Measurements from ENCODE around the gene FGGY.

Gene FGGY

DNA sequence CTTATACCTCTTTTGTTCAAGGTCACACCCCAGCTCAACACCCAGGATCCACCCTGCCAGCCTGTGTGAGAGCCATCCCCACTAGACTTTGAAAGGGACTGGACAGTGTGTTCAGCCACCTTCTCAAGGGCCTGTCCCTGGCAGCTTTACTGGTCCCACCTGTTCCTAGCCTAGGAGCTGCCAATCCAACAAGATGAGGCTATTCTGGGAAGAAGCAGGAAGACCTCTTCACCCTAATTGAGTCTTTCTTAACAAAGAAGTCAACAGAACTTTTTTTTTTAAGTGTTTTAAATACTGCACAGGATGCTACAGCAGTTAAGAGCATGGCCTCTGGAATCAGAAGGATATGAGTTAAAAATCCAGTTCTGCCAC lies 422.1 kb downstream of the FGGY start:
- TF ChIP-seq, protein P1, sequence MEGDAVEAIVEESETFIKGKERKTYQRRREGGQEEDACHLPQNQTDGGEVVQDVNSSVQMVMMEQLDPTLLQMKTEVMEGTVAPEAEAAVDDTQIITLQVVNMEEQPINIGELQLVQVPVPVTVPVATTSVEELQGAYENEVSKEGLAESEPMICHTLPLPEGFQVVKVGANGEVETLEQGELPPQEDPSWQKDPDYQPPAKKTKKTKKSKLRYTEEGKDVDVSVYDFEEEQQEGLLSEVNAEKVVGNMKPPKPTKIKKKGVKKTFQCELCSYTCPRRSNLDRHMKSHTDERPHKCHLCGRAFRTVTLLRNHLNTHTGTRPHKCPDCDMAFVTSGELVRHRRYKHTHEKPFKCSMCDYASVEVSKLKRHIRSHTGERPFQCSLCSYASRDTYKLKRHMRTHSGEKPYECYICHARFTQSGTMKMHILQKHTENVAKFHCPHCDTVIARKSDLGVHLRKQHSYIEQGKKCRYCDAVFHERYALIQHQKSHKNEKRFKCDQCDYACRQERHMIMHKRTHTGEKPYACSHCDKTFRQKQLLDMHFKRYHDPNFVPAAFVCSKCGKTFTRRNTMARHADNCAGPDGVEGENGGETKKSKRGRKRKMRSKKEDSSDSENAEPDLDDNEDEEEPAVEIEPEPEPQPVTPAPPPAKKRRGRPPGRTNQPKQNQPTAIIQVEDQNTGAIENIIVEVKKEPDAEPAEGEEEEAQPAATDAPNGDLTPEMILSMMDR (IDR thresholded peaks at IDR 0.05; ENCODE audit: borderline replicate concordance, extremely low read depth, low read length, poor library complexity, severe bottlenecking), result no peak
- TF ChIP-seq EZH2 (IDR thresholded peaks at IDR 0.05; ENCODE audit: borderline replicate concordance, low read depth, low read length, severe bottlenecking), result no peak
- Histone ChIP-seq H3K79me2 (ENCODE audit: insufficient read depth, low read length) (no peaks in the 10 kb centered on the region), H3K9me3 (ENCODE audit: insufficient read depth, low read length, severe bottlenecking) (no peaks in the 10 kb centered on the region), H3K27me3 (ENCODE audit: insufficient read depth, low read length, poor library complexity) (no peaks in the 10 kb centered on the region), H3K27ac (ENCODE audit: low read length) (no peak overlapping the region), H3K4me1 (ENCODE audit: insufficient read depth, low read length) (no peaks in the 10 kb centered on the region), H3K4me3 (ENCODE audit: low read depth in 1 of 2, low read length in 2 of 2) (no peak overlapping the region), H2AFZ (ENCODE audit: low read depth, low read length) (no peak overlapping the region), H3K36me3 (ENCODE audit: insufficient read depth, low read length) (no peaks in the 10 kb centered on the region), H4K20me1 (ENCODE audit: insufficient read depth, low read length) (no peaks in the 10 kb centered on the region), H3K4me2 (ENCODE audit: insufficient read depth, low read length) (no peak overlapping the region), H3K9ac (ENCODE audit: low read depth, low read length) (no peak overlapping the region)
- no peak for DNase-seq
- no peak for ATAC-seq (ENCODE audit: insufficient read depth, low read depth)

DNA sequence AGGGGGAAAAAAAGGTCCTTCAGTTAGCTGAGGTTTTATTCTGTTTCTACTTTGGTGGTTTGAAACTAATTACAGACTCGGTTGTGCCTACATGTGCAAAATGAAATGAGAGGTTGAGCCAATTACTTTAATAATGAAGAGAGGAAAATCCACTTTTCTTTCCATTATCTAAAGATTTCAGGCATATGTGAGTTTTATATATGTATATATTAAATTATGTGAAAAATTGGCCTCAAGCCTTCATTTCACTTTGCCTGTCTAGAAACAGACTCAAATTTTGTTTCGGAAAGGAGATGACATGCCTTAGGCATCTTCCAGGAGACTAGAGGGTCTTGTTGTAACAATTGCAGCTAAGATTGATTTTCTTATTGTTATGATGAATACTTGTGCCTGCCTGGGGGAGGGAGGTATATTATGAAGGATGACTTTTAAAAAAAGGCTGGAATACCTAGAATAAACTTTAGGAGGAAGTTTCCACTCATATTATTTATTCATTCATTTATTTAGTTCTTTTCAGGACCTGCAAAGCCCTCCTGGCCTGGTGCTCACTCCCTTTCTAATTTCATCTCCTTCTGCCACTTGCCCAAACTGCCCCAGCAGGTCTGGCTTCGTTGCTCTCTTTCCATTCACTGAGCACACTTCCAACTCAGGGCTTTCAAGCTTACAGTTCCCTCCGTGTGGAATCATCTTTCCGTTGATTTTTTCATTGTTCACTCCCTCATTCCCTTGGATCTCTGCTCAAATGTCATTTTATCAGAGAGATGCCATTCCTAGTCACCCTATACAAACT lies 423.6 kb downstream of the FGGY start:
- H3K4me1 ChIP-seq (ENCODE audit: insufficient read depth, low read length), result no peaks in the 10 kb centered on the region
- ATAC-seq (ENCODE audit: insufficient read depth, low read depth), result no peak

DNA sequence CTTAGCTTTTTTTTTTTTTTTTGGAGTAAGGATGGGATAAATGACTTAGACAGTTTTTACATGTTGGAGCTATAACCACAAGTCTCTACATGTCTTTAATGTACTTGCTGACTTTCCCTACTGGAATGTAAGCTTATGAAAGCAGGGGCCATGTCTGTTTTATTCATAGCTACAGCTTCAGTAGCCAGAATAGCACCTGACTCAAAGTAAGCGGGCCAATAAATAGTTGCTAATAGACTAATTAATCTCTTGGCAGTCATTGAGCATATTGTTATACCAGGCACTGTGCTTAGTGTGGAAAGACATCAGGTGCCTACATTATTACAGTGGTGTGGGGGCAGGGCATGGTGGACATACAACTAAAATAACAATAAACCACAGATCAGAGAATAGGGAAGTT lies 433.4 kb downstream of the FGGY start:
- DNase-seq, result no peak
- no peak overlapping the region for H2AFZ ChIP-seq (ENCODE audit: low read depth, low read length)
- no peak overlapping the region for H3K4me3 ChIP-seq (ENCODE audit: low read depth in 1 of 2, low read length in 2 of 2)

More for the DNA sequence above, 423.6 kb downstream of the FGGY start:
- no peaks in the 10 kb centered on the region for H4K20me1 ChIP-seq (ENCODE audit: insufficient read depth, low read length)
- H3K4me3 ChIP-seq (ENCODE audit: low read depth in 1 of 2, low read length in 2 of 2), result no peak overlapping the region
- no peaks in the 10 kb centered on the region for H3K36me3 ChIP-seq (ENCODE audit: insufficient read depth, low read length)
- H3K9me3 ChIP-seq (ENCODE audit: insufficient read depth, low read length, severe bottlenecking), result no peaks in the 10 kb centered on the region
- H3K9ac ChIP-seq (ENCODE audit: low read depth, low read length), result no peak overlapping the region
- no peak overlapping the region for H3K4me2 ChIP-seq (ENCODE audit: insufficient read depth, low read length)
- H3K27me3 ChIP-seq (ENCODE audit: insufficient read depth, low read length, poor library complexity), result no peaks in the 10 kb centered on the region
- no peak overlapping the region for H3K27ac ChIP-seq (ENCODE audit: low read length)
- no peak for TF ChIP-seq EZH2 (IDR thresholded peaks at IDR 0.05; ENCODE audit: borderline replicate concordance, low read depth, low read length, severe bottlenecking)
- TF ChIP-seq, protein P1 (IDR thresholded peaks at IDR 0.05; ENCODE audit: borderline replicate concordance, extremely low read depth, low read length, poor library complexity, severe bottlenecking), result no peak
- no peaks in the 10 kb centered on the region for H3K79me2 ChIP-seq (ENCODE audit: insufficient read depth, low read length)
- DNase-seq, result no peak
- no peak overlapping the region for H2AFZ ChIP-seq (ENCODE audit: low read depth, low read length)

DNA sequence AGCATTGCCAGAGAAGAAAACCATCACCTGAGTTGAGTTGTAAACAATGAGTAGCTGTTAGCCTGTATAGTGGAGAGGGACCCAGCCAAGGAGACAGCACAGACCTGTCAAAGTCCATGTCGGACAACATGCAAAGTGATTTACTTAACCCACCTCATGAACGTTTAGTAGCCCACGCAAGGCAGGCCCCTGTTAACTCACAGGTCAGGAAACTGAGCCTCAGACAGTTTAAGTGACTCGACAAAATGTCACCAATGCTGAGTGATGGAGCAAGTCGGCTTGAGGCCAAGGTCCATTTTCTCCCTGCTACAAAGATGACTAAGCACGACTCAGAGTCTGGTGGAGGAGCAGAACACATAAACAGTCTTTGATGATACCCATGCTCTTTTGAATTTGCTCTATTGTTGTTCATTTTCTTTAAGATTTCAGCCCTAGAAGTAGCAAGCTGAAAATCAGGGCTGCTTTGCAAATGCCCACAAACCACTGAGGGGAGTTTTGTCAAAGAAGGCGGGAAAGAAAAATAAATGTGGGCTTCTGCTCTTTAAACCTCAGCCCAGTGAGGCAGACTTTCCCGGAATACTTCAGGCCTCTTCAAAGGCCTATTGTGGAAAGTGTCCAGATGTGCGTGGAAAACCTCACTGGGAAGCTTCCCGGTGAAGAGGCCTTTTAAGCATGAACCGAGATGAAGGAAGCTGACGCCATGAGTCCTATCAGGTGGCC lies 434.0 kb downstream of the FGGY start:
- H3K27ac ChIP-seq (ENCODE audit: low read length), result peak overlapping the region; percentile 56
- H2AFZ ChIP-seq (ENCODE audit: low read depth, low read length), result no peak overlapping the region
- H3K9me3 ChIP-seq (ENCODE audit: insufficient read depth, low read length, severe bottlenecking), result peaks cover 3% of the 10 kb centered on the region
- TF ChIP-seq EZH2 (IDR thresholded peaks at IDR 0.05; ENCODE audit: borderline replicate concordance, low read depth, low read length, severe bottlenecking), result no peak
- TF ChIP-seq, protein P1 (IDR thresholded peaks at IDR 0.05; ENCODE audit: borderline replicate concordance, extremely low read depth, low read length, poor library complexity, severe bottlenecking), result no peak
- H3K9ac ChIP-seq (ENCODE audit: low read depth, low read length), result no peak overlapping the region
- H3K4me2 ChIP-seq (ENCODE audit: insufficient read depth, low read length), result no peak overlapping the region
- DNase-seq (peak; percentile 47), ATAC-seq (ENCODE audit: insufficient read depth, low read depth) (peak; percentile 79)
- H3K27me3 ChIP-seq (ENCODE audit: insufficient read depth, low read length, poor library complexity), result no peaks in the 10 kb centered on the region
- H3K79me2 ChIP-seq (ENCODE audit: insufficient read depth, low read length), result no peaks in the 10 kb centered on the region
- H3K36me3 ChIP-seq (ENCODE audit: insufficient read depth, low read length), result 0 out of 2 replicates have a peak, but pooled peaks cover 9% of the 10 kb centered on the region
- no peaks in the 10 kb centered on the region for H4K20me1 ChIP-seq (ENCODE audit: insufficient read depth, low read length)
- no peak overlapping the region for H3K4me3 ChIP-seq (ENCODE audit: low read depth in 1 of 2, low read length in 2 of 2)
- H3K4me1 ChIP-seq (ENCODE audit: insufficient read depth, low read length), result peaks cover 20% of the 10 kb centered on the region

More for the DNA sequence above, 433.4 kb downstream of the FGGY start:
- H4K20me1 ChIP-seq (ENCODE audit: insufficient read depth, low read length), result no peaks in the 10 kb centered on the region
- no peaks in the 10 kb centered on the region for H3K9me3 ChIP-seq (ENCODE audit: insufficient read depth, low read length, severe bottlenecking)
- ATAC-seq (ENCODE audit: insufficient read depth, low read depth), result no peak
- no peak overlapping the region for H3K9ac ChIP-seq (ENCODE audit: low read depth, low read length)
- H3K4me2 ChIP-seq (ENCODE audit: insufficient read depth, low read length), result no peak overlapping the region
- H3K4me1 ChIP-seq (ENCODE audit: insufficient read depth, low read length), result peaks cover 20% of the 10 kb centered on the region
- TF ChIP-seq EZH2 (IDR thresholded peaks at IDR 0.05; ENCODE audit: borderline replicate concordance, low read depth, low read length, severe bottlenecking), result no peak
- 0 out of 2 replicates have a peak, but pooled peaks cover 7% of the 10 kb centered on the region for H3K36me3 ChIP-seq (ENCODE audit: insufficient read depth, low read length)
- H3K27me3 ChIP-seq (ENCODE audit: insufficient read depth, low read length, poor library complexity), result no peaks in the 10 kb centered on the region
- H3K27ac ChIP-seq (ENCODE audit: low read length), result no peak overlapping the region
- H3K79me2 ChIP-seq (ENCODE audit: insufficient read depth, low read length), result no peaks in the 10 kb centered on the region

Data from DND-41 (cell line).